Fibroblast of villous mesenchyme (primary cell): Measurements from ENCODE around the gene MLXIP. TPM values are rescaled to one million over a fixed set of nuclear protein-coding genes. Genes with fewer than 3 reads are reported as not detected.

Experiments
- DNase-seq: peaks from one replicate; pipeline ENCODE4 v3.0.0-alpha.2; 2010; ENCODE audit warnings: low read depth
- H3K4me3 ChIP-seq: 2 replicates; pipeline ENCODE4 v1.5.1; 2011; ENCODE audit warnings: low read depth, mild to moderate bottlenecking, low read length
- CTCF ChIP-seq: IDR thresholded peaks from 2 replicates; pipeline ENCODE4 v1.5.1; 2012; ENCODE audit warnings: low read depth, mild to moderate bottlenecking, low read length; ENCODE audit not compliant: insufficient read depth
- total RNA-seq: library from RNA; depleted of rRNA; stranded (reverse); fragments of >200 nt; gene quantifications from 2 replicates; pipeline ENCODE4 v1.2.3, GENCODE V29; 2012

Gene MLXIP
- total RNA-seq, 1 donor = 16.4 TPM

GRCh38 chr12:122085591-122085990 is 7.0 kb downstream of the MLXIP start:
- TF ChIP-seq CTCF = no peak
- no peak for DNase-seq
- H3K4me3 ChIP-seq = no peak overlapping the region

GRCh38 chr12:122086116-122086515 is 7.6 kb downstream of the MLXIP start:
- no peak overlapping the region for H3K4me3 ChIP-seq
- TF ChIP-seq CTCF = no peak
- DNase-seq = no peak

DNA sequence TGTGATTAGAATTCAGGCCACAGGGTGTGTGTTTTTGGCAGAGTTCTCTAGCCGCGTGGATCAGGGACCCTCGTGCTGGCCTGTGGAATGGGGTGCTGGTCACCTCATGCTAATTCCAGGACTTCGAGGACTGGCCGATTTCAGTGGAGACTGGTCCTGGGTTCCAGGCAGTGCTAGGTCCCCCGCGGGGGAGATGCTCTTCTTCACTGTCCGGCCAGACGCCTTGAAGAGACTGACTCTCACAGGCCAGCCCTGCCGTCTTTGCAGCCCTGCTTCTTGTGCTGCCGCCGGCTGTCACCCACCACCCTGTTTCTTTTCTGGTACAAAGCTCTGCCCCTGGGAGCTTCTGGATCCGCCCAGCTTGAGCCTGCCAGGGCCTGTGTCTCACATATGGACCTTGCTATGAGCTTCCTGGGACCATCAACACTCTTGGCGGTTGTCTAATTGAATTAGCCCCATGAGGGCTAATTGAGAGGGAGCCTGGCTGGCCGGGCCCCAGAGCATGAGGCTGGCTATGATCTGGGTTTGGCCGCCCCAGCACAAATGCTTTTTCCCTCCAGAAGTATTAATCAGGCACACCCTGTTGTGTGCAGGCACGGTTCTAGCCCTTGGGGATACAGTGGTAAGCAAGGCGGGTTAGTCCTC is 8.2 kb downstream of the MLXIP start:
- no peak for DNase-seq
- no peak overlapping the region for H3K4me3 ChIP-seq
- TF ChIP-seq CTCF = no peak

GRCh38 chr12:122087431-122088178 is 9.0 kb downstream of the MLXIP start:
- TF ChIP-seq CTCF = no peak
- DNase-seq = no peak
- H3K4me3 ChIP-seq = no peak overlapping the region

DNA sequence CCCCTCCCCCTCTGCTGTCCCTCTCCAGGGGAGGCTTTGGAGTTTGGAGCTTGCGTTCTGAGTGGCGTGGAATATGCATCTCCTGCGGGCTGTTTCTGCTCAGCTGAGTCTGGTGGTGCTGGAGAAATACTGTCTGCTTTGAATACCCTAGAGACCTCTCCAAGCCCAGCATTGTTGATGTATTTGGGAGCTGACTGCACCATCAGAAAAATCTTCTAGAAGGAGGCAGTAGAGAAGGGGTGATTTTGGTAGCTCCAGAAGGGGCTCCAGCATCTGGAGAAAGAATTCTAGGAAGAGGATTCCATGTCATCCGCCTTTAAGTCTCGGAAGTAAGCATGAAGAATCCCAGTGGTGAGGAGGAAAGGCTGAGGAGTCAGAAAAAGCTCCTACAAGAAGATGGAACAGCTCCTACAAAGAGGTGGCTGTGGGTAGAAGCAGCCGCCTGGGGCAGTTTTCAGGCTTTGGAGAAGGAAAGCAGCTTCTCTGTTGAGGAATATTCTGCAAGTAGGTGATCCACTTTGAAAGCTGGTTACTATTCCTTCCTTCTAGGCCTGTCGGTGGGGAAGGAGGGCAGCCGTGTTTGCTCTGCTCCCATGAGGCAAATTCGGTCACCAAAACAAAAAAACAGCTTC is 9.7 kb downstream of the MLXIP start:
- no peak overlapping the region for H3K4me3 ChIP-seq
- DNase-seq = no peak
- TF ChIP-seq CTCF = no peak

DNA sequence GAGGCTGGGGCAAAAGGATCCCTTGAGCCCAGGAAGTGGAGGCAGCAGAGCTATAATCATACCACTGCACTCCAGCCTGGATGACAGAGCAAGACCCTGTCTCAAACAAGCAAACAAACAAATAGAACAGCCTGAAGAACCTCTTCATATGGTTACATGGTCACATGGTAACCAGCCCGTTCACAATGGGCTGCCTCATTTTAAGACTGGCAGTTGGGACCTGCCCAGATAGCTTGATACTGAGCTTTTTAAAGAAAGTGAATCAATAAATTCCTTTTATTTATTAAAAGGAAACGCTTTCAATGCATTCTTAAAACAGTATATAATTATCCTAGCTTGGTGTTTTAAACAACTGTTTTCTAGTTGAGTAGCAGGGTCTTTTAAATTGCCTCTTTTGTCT is 10.5 kb downstream of the MLXIP start:
- no peak for TF ChIP-seq CTCF
- DNase-seq = no peak
- H3K4me3 ChIP-seq = no peak overlapping the region
